Panc1 (cell line): Measurements from ENCODE around the gene CATSPERE.

Experiments used
- POLR2AphosphoS5 ChIP-seq: IDR thresholded peaks from 2 replicates; pipeline ENCODE4 v1.6.1; 2012; ENCODE audit warnings: mild to moderate bottlenecking, low read depth, low read length, moderate library complexity
- TF ChIP-seq, protein P1 (sequence below): fragments of 450-650 bp; IDR thresholded peaks from 2 replicates; pipeline ENCODE4 v1.5.1; 2017; ENCODE audit warnings: mild to moderate bottlenecking

DNA sequence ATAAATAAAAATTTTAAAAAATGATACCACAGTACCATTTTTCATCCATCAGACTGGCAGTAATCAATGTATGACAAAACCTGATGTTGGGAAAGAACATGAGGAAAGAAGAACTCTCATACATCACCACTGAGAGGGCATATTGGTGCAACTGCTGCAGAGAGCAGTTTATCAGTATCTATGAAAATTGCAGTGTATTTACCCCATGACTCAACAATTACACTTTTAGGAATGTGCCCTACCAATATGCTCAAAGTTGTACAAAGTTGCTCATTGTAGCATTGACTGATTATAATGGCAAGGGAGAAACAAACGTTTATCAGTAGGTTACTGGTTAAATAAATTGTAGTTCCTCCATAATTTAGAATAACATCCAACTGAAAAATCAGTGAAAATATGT lies 36.7 kb downstream of the CATSPERE start:
- TF ChIP-seq, protein P1, sequence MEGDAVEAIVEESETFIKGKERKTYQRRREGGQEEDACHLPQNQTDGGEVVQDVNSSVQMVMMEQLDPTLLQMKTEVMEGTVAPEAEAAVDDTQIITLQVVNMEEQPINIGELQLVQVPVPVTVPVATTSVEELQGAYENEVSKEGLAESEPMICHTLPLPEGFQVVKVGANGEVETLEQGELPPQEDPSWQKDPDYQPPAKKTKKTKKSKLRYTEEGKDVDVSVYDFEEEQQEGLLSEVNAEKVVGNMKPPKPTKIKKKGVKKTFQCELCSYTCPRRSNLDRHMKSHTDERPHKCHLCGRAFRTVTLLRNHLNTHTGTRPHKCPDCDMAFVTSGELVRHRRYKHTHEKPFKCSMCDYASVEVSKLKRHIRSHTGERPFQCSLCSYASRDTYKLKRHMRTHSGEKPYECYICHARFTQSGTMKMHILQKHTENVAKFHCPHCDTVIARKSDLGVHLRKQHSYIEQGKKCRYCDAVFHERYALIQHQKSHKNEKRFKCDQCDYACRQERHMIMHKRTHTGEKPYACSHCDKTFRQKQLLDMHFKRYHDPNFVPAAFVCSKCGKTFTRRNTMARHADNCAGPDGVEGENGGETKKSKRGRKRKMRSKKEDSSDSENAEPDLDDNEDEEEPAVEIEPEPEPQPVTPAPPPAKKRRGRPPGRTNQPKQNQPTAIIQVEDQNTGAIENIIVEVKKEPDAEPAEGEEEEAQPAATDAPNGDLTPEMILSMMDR: no peak
- no peak for TF ChIP-seq POLR2AphosphoS5
